ENCODE measurements around the gene SLC7A7.
"Not testable (repeated sequence)": the region's sequence is repeated elsewhere in the genome, so short reads cannot be mapped to it uniquely, and the experiment has no call there.

- not testable (repeated sequence) for TF ChIP-seq CTCF (IDR thresholded peaks at IDR 0.05; ENCODE audit: low read depth, low read length, missing input control); REST (IDR thresholded peaks at IDR 0.05); TAF1 (conservative IDR thresholded peaks at IDR 0.05); YY1 (IDR thresholded peaks at IDR 0.05); HNF4G (IDR thresholded peaks at IDR 0.05); RAD21 (IDR thresholded peaks at IDR 0.05); SP1 (IDR thresholded peaks at IDR 0.05); EGR1 (IDR thresholded peaks at IDR 0.05; ENCODE audit: low read depth in 2 of 2); HNF4A (conservative IDR thresholded peaks at IDR 0.05); ZBTB33 (IDR thresholded peaks at IDR 0.05); MAX (IDR thresholded peaks at IDR 0.05)
Observed at GRCh38 chr14:22805235-22805634, 10.0 kb downstream of the SLC7A7 start.

Data from liver (tissue), 3 donors.